Esophagus (tissue), 2 donors: ENCODE data around the gene PTPRS. TPM values are rescaled to one million over a fixed set of nuclear protein-coding genes. Genes with fewer than 3 reads are reported as not detected.

Source experiments
- H3K27ac ChIP-seq, 2 donors: one replicate each; pipeline ENCODE4 v1.5.1; 2013; ENCODE audit warnings: low read depth in 2 of 2, mild to moderate bottlenecking in 2 of 2, inconsistent platforms in 1 of 2, low read length in 1 of 2, moderate library complexity in 1 of 2
- H3K27me3 ChIP-seq, 2 donors: one replicate each; pipeline ENCODE4 v1.6.1; 2013; ENCODE audit warnings: low read length in 2 of 2, control low read depth in 1 of 2, mild to moderate bottlenecking in 1 of 2; ENCODE audit not compliant: insufficient read depth in 2 of 2, control insufficient read depth in 1 of 2
- H3K36me3 ChIP-seq, 2 donors: one replicate each; pipeline ENCODE4 v1.6.1; 2013; ENCODE audit warnings: low read length in 1 of 2; ENCODE audit not compliant: control insufficient read depth in 2 of 2, insufficient read depth in 2 of 2
- H3K4me1 ChIP-seq, 2 donors: one replicate each; pipeline ENCODE4 v1.6.1; 2013; ENCODE audit warnings: low read length in 1 of 2; ENCODE audit not compliant: control insufficient read depth in 2 of 2, insufficient read depth in 2 of 2
- H3K4me3 ChIP-seq, 2 donors: one replicate each; pipeline ENCODE4 v1.5.1; 2013; ENCODE audit warnings: low read length in 2 of 2, mild to moderate bottlenecking in 2 of 2, low read depth in 1 of 2, moderate library complexity in 1 of 2
- H3K9me3 ChIP-seq, 2 donors: one replicate each; pipeline ENCODE4 v1.6.1; 2013; ENCODE audit warnings: mild to moderate bottlenecking in 2 of 2, low read depth in 1 of 2, low read length in 1 of 2, moderate library complexity in 1 of 2; ENCODE audit not compliant: control insufficient read depth in 2 of 2, insufficient read depth in 1 of 2
- WGBS, 2 donors: extraction: QIAGEN DNeasy Blood & Tissue Kit; methylation state at CpG; one replicate each; pipeline ENCODE4 v1.1.7; 2013; 5-methylcytosine and 5-hydroxymethylcytosine counted together
- polyA plus RNA-seq, 2 donors: library from polyadenylated mRNA; stranded (reverse); fragments of 200-250 nt; gene quantifications; one replicate each; pipeline ENCODE4 v1.2.3, GENCODE V29; 2013
- donor health status: healthy with polysubstance abuse.
- donor health status: Bipolar disorder and iron deficiency.

The PTPRS gene
- polyA plus RNA-seq, 2 donors: 11.3 to 18.3 TPM

GRCh38 chr19:5356918-5357317 is 16.3 kb upstream of the PTPRS start:
- Histone ChIP-seq H3K36me3 (no peaks in the 10 kb centered on the region), H3K27ac (no peak overlapping the region), H3K27me3 (no peaks in the 10 kb centered on the region), H3K4me1 (no peaks in the 10 kb centered on the region), H3K4me3 (no peak overlapping the region), H3K9me3 (no peaks in the 10 kb centered on the region)
- 31 to 33% methylated on average over 13 of the region's 13 CpGs for WGBS, 2 donors

GRCh38 chr19:5356428-5356827 is 15.8 kb upstream of the PTPRS start:
- Histone ChIP-seq H3K27me3 (no peaks in the 10 kb centered on the region), H3K4me1 (no peaks in the 10 kb centered on the region), H3K9me3 (no peaks in the 10 kb centered on the region), H3K36me3 (no peaks in the 10 kb centered on the region), H3K4me3 (no peak overlapping the region), H3K27ac (no peak overlapping the region)
- 69 to 76% methylated on average over 5 of the region's 5 CpGs for WGBS, 2 donors

- H3K27me3 ChIP-seq: no peaks in the 10 kb centered on the region
- H3K27ac ChIP-seq: no peak overlapping the region
- no peaks in the 10 kb centered on the region for H3K9me3 ChIP-seq
- H3K36me3 ChIP-seq: no peaks in the 10 kb centered on the region
- no peak overlapping the region for H3K4me3 ChIP-seq
- no peaks in the 10 kb centered on the region for H3K4me1 ChIP-seq
- WGBS, 2 donors: 61 to 67% methylated on average over 5 of the region's 5 CpGs
These were observed 15.1 kb upstream of the PTPRS start for GRCh38 chr19:5355693-5356092.

- H3K27me3 ChIP-seq: no peaks in the 10 kb centered on the region
- H3K27ac ChIP-seq: no peak overlapping the region
- H3K9me3 ChIP-seq: no peaks in the 10 kb centered on the region
- no peaks in the 10 kb centered on the region for H3K36me3 ChIP-seq
- no peak overlapping the region for H3K4me3 ChIP-seq
- H3K4me1 ChIP-seq: no peaks in the 10 kb centered on the region
- WGBS, 2 donors: 59 to 67% methylated on average over 9 of the region's 9 CpGs
These were observed 14.5 kb upstream of the PTPRS start for GRCh38 chr19:5355076-5355475.

- Histone ChIP-seq H3K27me3 (no peaks in the 10 kb centered on the region), H3K27ac (no peak overlapping the region), H3K36me3 (no peaks in the 10 kb centered on the region), H3K4me1 (no peaks in the 10 kb centered on the region), H3K4me3 (no peak overlapping the region), H3K9me3 (no peaks in the 10 kb centered on the region)
- WGBS, 2 donors: 84 to 93% methylated on average over 4 of the region's 4 CpGs
These were observed 13.8 kb upstream of the PTPRS start for GRCh38 chr19:5354403-5354802.

GRCh38 chr19:5352229-5352763 is 11.7 kb upstream of the PTPRS start:
- Histone ChIP-seq H3K36me3 (no peaks in the 10 kb centered on the region), H3K27ac (no peak overlapping the region), H3K27me3 (no peaks in the 10 kb centered on the region), H3K4me3 (no peak overlapping the region), H3K4me1 (no peaks in the 10 kb centered on the region), H3K9me3 (no peaks in the 10 kb centered on the region)
- 25 to 35% methylated on average over 8 of the region's 8 CpGs for WGBS, 2 donors

- no peaks in the 10 kb centered on the region for H3K4me1 ChIP-seq
- WGBS, 2 donors: 66 to 81% methylated on average over 2 of the region's 2 CpGs
- no peak overlapping the region for H3K4me3 ChIP-seq
- no peaks in the 10 kb centered on the region for H3K27me3 ChIP-seq
- no peaks in the 10 kb centered on the region for H3K9me3 ChIP-seq
- H3K27ac ChIP-seq: no peak overlapping the region
- no peaks in the 10 kb centered on the region for H3K36me3 ChIP-seq
These were observed 11.2 kb upstream of the PTPRS start for GRCh38 chr19:5351731-5352228.

GRCh38 chr19:5349041-5349440 is 8.4 kb upstream of the PTPRS start:
- Histone ChIP-seq H3K4me1 (no peaks in the 10 kb centered on the region), H3K9me3 (no peaks in the 10 kb centered on the region), H3K4me3 (no peak overlapping the region), H3K27me3 (no peaks in the 10 kb centered on the region), H3K27ac (no peak overlapping the region), H3K36me3 (no peaks in the 10 kb centered on the region)
- 65 to 71% methylated on average over 3 of the region's 3 CpGs for WGBS, 2 donors

- Histone ChIP-seq H3K36me3 (no peaks in the 10 kb centered on the region), H3K4me3 (no peak overlapping the region), H3K27ac (no peak overlapping the region), H3K4me1 (peaks cover 0 to under 1% of the 10 kb centered on the region in 2 donors), H3K27me3 (no peaks in the 10 kb centered on the region), H3K9me3 (peaks cover 0 to 1% of the 10 kb centered on the region in 2 donors)
- WGBS, 2 donors: 16 to 19% methylated on average over 6 of the region's 6 CpGs
These were observed 5.3 kb upstream of the PTPRS start for GRCh38 chr19:5345895-5346386.

- Histone ChIP-seq H3K9me3 (peaks cover 0 to 2% of the 10 kb centered on the region in 2 donors), H3K27me3 (peaks cover 0 to 5% of the 10 kb centered on the region in 2 donors), H3K27ac (no peak overlapping the region), H3K4me1 (peaks cover 2 to 3% of the 10 kb centered on the region in 2 donors), H3K36me3 (no peaks in the 10 kb centered on the region), H3K4me3 (no peak overlapping the region)
- 56 to 63% methylated on average over 9 of the region's 9 CpGs for WGBS, 2 donors
These were observed 3.2 kb upstream of the PTPRS start for GRCh38 chr19:5343848-5344247.
